Muscle of leg (tissue), 11 donors: ENCODE data around the gene CRISPLD2. TPM values are rescaled to one million over a fixed set of nuclear protein-coding genes. Genes with fewer than 3 reads are reported as not detected.

Experiments
- DNase-seq: peaks from one replicate; pipeline ENCODE4 v3.0.0; 2013
- H3K27ac ChIP-seq: one replicate; pipeline ENCODE4 v1.5.1; 2013; ENCODE audit warnings: mild to moderate bottlenecking, low read length, control low read depth
- H3K27me3 ChIP-seq: one replicate; pipeline ENCODE4 v1.6.1; 2013; ENCODE audit warnings: low read length; ENCODE audit not compliant: control insufficient read depth, insufficient read depth
- H3K36me3 ChIP-seq: one replicate; pipeline ENCODE4 v1.6.1; 2013; ENCODE audit warnings: low read length; ENCODE audit not compliant: control insufficient read depth, insufficient read depth
- H3K4me1 ChIP-seq: one replicate; pipeline ENCODE4 v1.6.1; 2013; ENCODE audit warnings: low read length; ENCODE audit not compliant: control insufficient read depth, insufficient read depth
- H3K4me3 ChIP-seq: one replicate; pipeline ENCODE4 v1.5.1; 2013; ENCODE audit warnings: low read length, control low read depth
- H3K9me3 ChIP-seq: replicated peaks from 2 replicates; pipeline ENCODE4 v1.6.1; 2013; ENCODE audit warnings: low read depth, low read length; ENCODE audit not compliant: control insufficient read depth
- WGBS: methylation state at CpG from one replicate; pipeline ENCODE4 v1.1.5; 2013; ENCODE audit warnings: missing lambda C conversion rate; ENCODE audit not compliant: insufficient coverage; 5-methylcytosine and 5-hydroxymethylcytosine counted together
- polyA plus RNA-seq, 8 donors: library from polyadenylated mRNA; unstranded; fragments of 120-200 nt; gene quantifications; one replicate each; pipeline versions ENCODE4 v1.2.1 to v1.2.3, GENCODE V29; 2013; ENCODE audit warnings: inconsistent platforms in 1 of 8, low replicate concordance in 1 of 8; ENCODE audit not compliant: insufficient read length in 8 of 8, insufficient read depth in 1 of 8
- total RNA-seq: library from RNA; stranded (reverse); fragments of 120-200 nt; gene quantifications from one replicate; pipeline ENCODE4 v1.2.4, GENCODE V29; 2013

CRISPLD2 gene
- total and polyA plus RNA-seq, 9 donors = 5.2 to 10.4 (median 6.4) TPM

GRCh38 chr16:84844559-84845495 lies 25.0 kb downstream of the CRISPLD2 start:
- Histone ChIP-seq H3K4me3 (no peak overlapping the region), H3K4me1 (peaks cover 33% of the 10 kb centered on the region), H3K27ac (no peak overlapping the region), H3K9me3 (no peaks in the 10 kb centered on the region), H3K27me3 (peaks cover 28% of the 10 kb centered on the region), H3K36me3 (no peaks in the 10 kb centered on the region)
- no peak for DNase-seq
- 85% methylated on average over 26 of the region's 26 CpGs for WGBS

- Histone ChIP-seq H3K4me1 (peaks cover 33% of the 10 kb centered on the region), H3K27ac (no peak overlapping the region), H3K36me3 (no peaks in the 10 kb centered on the region), H3K4me3 (no peak overlapping the region), H3K9me3 (peaks cover 2% of the 10 kb centered on the region), H3K27me3 (peaks cover 28% of the 10 kb centered on the region)
- WGBS = 76% methylated on average over 14 of the region's 14 CpGs
- DNase-seq = no peak
These were observed 25.8 kb downstream of the CRISPLD2 start for GRCh38 chr16:84845496-84846002.

GRCh38 chr16:84847564-84848355 lies 28.0 kb downstream of the CRISPLD2 start:
- Histone ChIP-seq H3K27me3 (peaks cover 16% of the 10 kb centered on the region), H3K9me3 (peaks cover 2% of the 10 kb centered on the region), H3K36me3 (no peaks in the 10 kb centered on the region), H3K4me3 (no peak overlapping the region), H3K4me1 (peaks cover 28% of the 10 kb centered on the region), H3K27ac (no peak overlapping the region)
- 56% methylated on average over 20 of the region's 23 CpGs for WGBS
- no peak for DNase-seq

- WGBS = 81% methylated on average over 11 of the region's 22 CpGs
- H3K9me3 ChIP-seq = peaks cover 2% of the 10 kb centered on the region
- DNase-seq = no peak
- no peak overlapping the region for H3K27ac ChIP-seq
- no peaks in the 10 kb centered on the region for H3K36me3 ChIP-seq
- H3K4me3 ChIP-seq = no peak overlapping the region
- H3K27me3 ChIP-seq = peaks cover 16% of the 10 kb centered on the region
- peaks cover 16% of the 10 kb centered on the region for H3K4me1 ChIP-seq
These were observed 29.3 kb downstream of the CRISPLD2 start for GRCh38 chr16:84848986-84849634.

- no peak overlapping the region for H3K27ac ChIP-seq
- H3K4me3 ChIP-seq = no peak overlapping the region
- WGBS = 100% methylated on average over 2 of the region's 6 CpGs
- H3K27me3 ChIP-seq = peaks cover 16% of the 10 kb centered on the region
- H3K36me3 ChIP-seq = no peaks in the 10 kb centered on the region
- peaks cover 2% of the 10 kb centered on the region for H3K9me3 ChIP-seq
- peaks cover 9% of the 10 kb centered on the region for H3K4me1 ChIP-seq
- DNase-seq = no peak
These were observed 30.0 kb downstream of the CRISPLD2 start for GRCh38 chr16:84849751-84850150.

- Histone ChIP-seq H3K9me3 (peaks cover 2% of the 10 kb centered on the region), H3K27me3 (peaks cover 16% of the 10 kb centered on the region), H3K4me1 (peaks cover 1% of the 10 kb centered on the region), H3K4me3 (no peak overlapping the region), H3K36me3 (no peaks in the 10 kb centered on the region), H3K27ac (no peak overlapping the region)
- no peak for DNase-seq
- WGBS = 98% methylated on average over 4 of the region's 6 CpGs
These were observed 30.9 kb downstream of the CRISPLD2 start for GRCh38 chr16:84850714-84851113.

GRCh38 chr16:84851192-84852127 lies 31.7 kb downstream of the CRISPLD2 start:
- WGBS = 82% methylated on average over 14 of the region's 18 CpGs
- Histone ChIP-seq H3K4me3 (no peak overlapping the region), H3K9me3 (peaks cover 2% of the 10 kb centered on the region), H3K27me3 (peaks cover 15% of the 10 kb centered on the region), H3K27ac (no peak overlapping the region), H3K4me1 (no peaks in the 10 kb centered on the region), H3K36me3 (no peaks in the 10 kb centered on the region)
- no peak for DNase-seq

GRCh38 chr16:84853534-84853933 lies 33.7 kb downstream of the CRISPLD2 start:
- Histone ChIP-seq H3K9me3 (peaks cover 3% of the 10 kb centered on the region), H3K27me3 (peaks cover 7% of the 10 kb centered on the region), H3K4me1 (no peaks in the 10 kb centered on the region), H3K36me3 (no peaks in the 10 kb centered on the region), H3K4me3 (no peak overlapping the region), H3K27ac (no peak overlapping the region)
- 67% methylated on average over 15 of the region's 16 CpGs for WGBS
- no peak for DNase-seq

GRCh38 chr16:84854759-84855158 lies 35.0 kb downstream of the CRISPLD2 start:
- Histone ChIP-seq H3K36me3 (peaks cover 4% of the 10 kb centered on the region), H3K4me3 (no peak overlapping the region), H3K4me1 (no peaks in the 10 kb centered on the region), H3K27ac (no peak overlapping the region), H3K27me3 (peaks cover 2% of the 10 kb centered on the region), H3K9me3 (peaks cover 12% of the 10 kb centered on the region)
- no peak for DNase-seq
- WGBS = 71% methylated on average over 10 of the region's 11 CpGs
